ENCODE measurements around the gene DHTKD1.

DNA sequence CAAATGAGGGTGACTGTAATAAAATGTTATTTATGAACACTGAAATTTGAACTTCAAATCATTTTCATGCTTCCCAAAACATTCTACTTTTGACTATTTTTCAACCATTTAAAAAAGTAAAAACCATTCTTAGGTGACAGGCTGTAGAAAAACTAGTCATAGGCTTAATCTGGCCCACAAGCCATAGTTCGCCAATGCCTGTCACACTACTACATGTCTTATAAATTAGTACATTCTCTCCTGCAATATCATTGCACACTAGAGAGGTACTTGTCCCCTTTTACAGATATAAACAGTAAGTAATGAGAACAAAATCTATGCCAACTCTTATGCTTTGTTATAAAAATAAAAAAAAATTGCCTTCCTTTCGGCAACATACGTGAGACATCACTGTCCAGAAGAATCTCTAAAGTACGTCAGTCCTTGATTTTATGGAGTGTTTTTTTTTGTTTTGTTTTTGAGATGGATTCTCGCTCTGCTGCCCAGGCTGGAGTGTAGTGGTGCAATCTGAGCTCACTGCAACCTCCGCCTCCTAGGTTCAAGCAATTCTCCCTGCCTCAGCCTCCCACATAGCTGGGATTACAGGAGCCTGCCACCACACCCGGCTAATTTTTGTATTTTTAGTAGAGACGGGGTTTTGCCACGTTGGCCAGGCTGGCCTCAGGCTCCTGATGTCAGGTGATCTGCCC, 49.3 kb upstream of the DHTKD1 start:
- TF ChIP-seq ZNF462 (CRISPR knock-in tag; IDR thresholded peaks at IDR 0.05), result no peak
- TF ChIP-seq, protein P1, sequence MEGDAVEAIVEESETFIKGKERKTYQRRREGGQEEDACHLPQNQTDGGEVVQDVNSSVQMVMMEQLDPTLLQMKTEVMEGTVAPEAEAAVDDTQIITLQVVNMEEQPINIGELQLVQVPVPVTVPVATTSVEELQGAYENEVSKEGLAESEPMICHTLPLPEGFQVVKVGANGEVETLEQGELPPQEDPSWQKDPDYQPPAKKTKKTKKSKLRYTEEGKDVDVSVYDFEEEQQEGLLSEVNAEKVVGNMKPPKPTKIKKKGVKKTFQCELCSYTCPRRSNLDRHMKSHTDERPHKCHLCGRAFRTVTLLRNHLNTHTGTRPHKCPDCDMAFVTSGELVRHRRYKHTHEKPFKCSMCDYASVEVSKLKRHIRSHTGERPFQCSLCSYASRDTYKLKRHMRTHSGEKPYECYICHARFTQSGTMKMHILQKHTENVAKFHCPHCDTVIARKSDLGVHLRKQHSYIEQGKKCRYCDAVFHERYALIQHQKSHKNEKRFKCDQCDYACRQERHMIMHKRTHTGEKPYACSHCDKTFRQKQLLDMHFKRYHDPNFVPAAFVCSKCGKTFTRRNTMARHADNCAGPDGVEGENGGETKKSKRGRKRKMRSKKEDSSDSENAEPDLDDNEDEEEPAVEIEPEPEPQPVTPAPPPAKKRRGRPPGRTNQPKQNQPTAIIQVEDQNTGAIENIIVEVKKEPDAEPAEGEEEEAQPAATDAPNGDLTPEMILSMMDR (conservative IDR thresholded peaks at IDR 0.05; ENCODE audit: low read depth in 2 of 2), result no peak
- no peak for TF ChIP-seq CREB1 (CRISPR knock-in tag; IDR thresholded peaks at IDR 0.05; ENCODE audit: low read depth)

Measured in GM23338 (cell line).